Esophagus muscularis mucosa (tissue), 4 donors: ENCODE data around the gene GRB2. TPM values are rescaled to one million over a fixed set of nuclear protein-coding genes. Genes with fewer than 3 reads are reported as not detected.
"Not testable (repeated sequence)": the region's sequence is repeated elsewhere in the genome, so short reads cannot be mapped to it uniquely, and the experiment has no call there.

Source experiments
- DNase-seq: peaks from one replicate; pipeline ENCODE4 v3.0.0-alpha.2; 2017; ENCODE audit errors: extremely low spot score
- H3K27ac ChIP-seq, 4 donors: fragments of 200-600 bp; sonication (generic); replicated peaks in 1 of 4; 1 replicate in 3 of 4; 2 replicates in 1 of 4; pipeline ENCODE4 v1.5.1; 2016 to 2019; ENCODE audit warnings: mild to moderate bottlenecking in 1 of 4
- H3K27me3 ChIP-seq, 4 donors: fragments of 200-600 bp; sonication (generic); one replicate each; pipeline versions ENCODE4 v1.5.1 to v1.6.0; 2016 to 2019
- H3K36me3 ChIP-seq, 4 donors: fragments of 200-600 bp; sonication (generic); one replicate each; pipeline ENCODE4 v1.5.1; 2016 to 2019
- H3K4me1 ChIP-seq, 4 donors: fragments of 200-600 bp; sonication (generic); one replicate each; pipeline ENCODE4 v1.5.1; 2016 to 2019
- H3K4me3 ChIP-seq, 4 donors: fragments of 200-600 bp; sonication (generic); 1 replicate in 2 of 4; 2 replicates in 2 of 4; pipeline ENCODE4 v1.5.1; 2016 to 2019; ENCODE audit warnings: mild to moderate bottlenecking in 4 of 4, moderate library complexity in 1 of 4
- H3K9me3 ChIP-seq, 4 donors: fragments of 200-600 bp; sonication (generic); 1 replicate in 3 of 4; 2 replicates in 1 of 4; pipeline ENCODE4 v1.5.1; 2016 to 2019
- CTCF ChIP-seq, 3 experiments: fragments of 200-600 bp in 2 of 3; fragments of 450-650 bp in 1 of 3; sonication (generic) in 2 of 3; IDR thresholded peaks; one replicate each; pipeline ENCODE4 v1.5.1; 2017 to 2019; ENCODE audit warnings: antibody characterized with exemption in 3 of 3, mild to moderate bottlenecking in 2 of 3, moderate library complexity in 1 of 3
- EP300 ChIP-seq: sonication (generic); formaldehyde crosslinking; IDR thresholded peaks from one replicate; pipeline ENCODE4 v1.6.1; 2017; ENCODE audit warnings: antibody characterized with exemption
- POLR2A ChIP-seq: fragments of 450-650 bp; IDR thresholded peaks from one replicate; pipeline ENCODE4 v1.6.1; 2017; ENCODE audit warnings: antibody characterized with exemption, moderate library complexity, mild to moderate bottlenecking, low read depth
- POLR2AphosphoS5 ChIP-seq, 2 donors: sonication (generic); formaldehyde crosslinking; IDR thresholded peaks; one replicate each; pipeline ENCODE4 v1.6.1; 2017; ENCODE audit warnings: antibody characterized with exemption in 2 of 2
- WGBS: methylation state at CpG from one replicate; pipeline ENCODE4 v1.1.5; 2018; 5-methylcytosine and 5-hydroxymethylcytosine counted together
- intact Hi-C: fragments of 100-400 bp; cut with DNase I; formaldehyde crosslinking; loops from one replicate; pipeline ENCODE4 v1.15.1; 2023
- total RNA-seq, 4 donors: library from RNA; depleted of rRNA; stranded (reverse); fragments of >200 nt; gene quantifications; one replicate each; pipeline versions ENCODE4 v1.1.0 to v1.2.1, GENCODE V29; 2016

GRB2 gene
- total RNA-seq, 4 donors from 2014 or later = 84.3 to 140 (median 113) TPM

- Histone ChIP-seq H3K4me1 (peaks cover 2 to 46% (median 45%) of the 10 kb centered on the region in 4 donors), H3K4me3 (no peak overlapping the region), H3K9me3 (no peaks in the 10 kb centered on the region), H3K27ac (peak overlapping the region in 2 of 4 donors; percentile 7 to 19), H3K27me3 (no peaks in the 10 kb centered on the region), H3K36me3 (peaks cover 0 to 8% (median 4%) of the 10 kb centered on the region in 4 donors)
- no peak for DNase-seq
- intact Hi-C loops = no loop called here
- TF ChIP-seq CTCF (IDR thresholded peaks at IDR 0.05) (no peak), EP300 (no peak), POLR2AphosphoS5 (IDR thresholded peaks at IDR 0.05) (no peak), POLR2A (no peak)
These were observed 25.2 kb downstream of the GRB2 start for GRCh38 chr17:75380315-75380714.

- Histone ChIP-seq H3K36me3 (peaks cover 0 to 15% (median 6%) of the 10 kb centered on the region in 4 donors), H3K27ac (peak overlapping the region in 1 of 4 donors; percentile 9), H3K4me1 (peaks cover 2 to 46% (median 41%) of the 10 kb centered on the region in 4 donors)
- H3K27me3 ChIP-seq, H3K9me3 ChIP-seq, intact Hi-C loops, DNase-seq, H3K4me3 ChIP-seq: not testable (repeated sequence)
- WGBS = 85% methylated on average over 1 of the region's 1 CpG
These were observed 26.1 kb downstream of the GRB2 start for GRCh38 chr17:75379426-75379825.

GRCh38 chr17:75373280-75373679 lies 32.2 kb downstream of the GRB2 start:
- DNase-seq = no peak
- H3K27ac ChIP-seq = no peak overlapping the region
- 58% methylated on average over 4 of the region's 4 CpGs for WGBS

GRCh38 chr17:75371981-75372380 lies 33.5 kb downstream of the GRB2 start:
- 96% methylated on average over 5 of the region's 5 CpGs for WGBS
- H3K27me3 ChIP-seq = no peaks in the 10 kb centered on the region
- peaks cover 36 to 74% (median 52%) of the 10 kb centered on the region in 4 donors for H3K4me1 ChIP-seq
- TF ChIP-seq POLR2A (no peak), EP300 (no peak), POLR2AphosphoS5 (IDR thresholded peaks at IDR 0.05) (no peak), CTCF (IDR thresholded peaks at IDR 0.05) (no peak)
- peaks cover 0 to 15% (median 6%) of the 10 kb centered on the region in 4 donors for H3K36me3 ChIP-seq
- H3K9me3 ChIP-seq = no peaks in the 10 kb centered on the region
- no peak overlapping the region for H3K4me3 ChIP-seq
- H3K27ac ChIP-seq = no peak overlapping the region
- intact Hi-C loops = no loop called here
- no peak for DNase-seq

More at GRCh38 chr17:75373280-75373679, 32.2 kb downstream of the GRB2 start:
- H3K36me3 ChIP-seq = peaks cover 0 to 15% (median 6%) of the 10 kb centered on the region in 4 donors
- TF ChIP-seq EP300 = no peak
- TF ChIP-seq POLR2A = no peak
- TF ChIP-seq CTCF (IDR thresholded peaks at IDR 0.05) = no peak
- H3K9me3 ChIP-seq = no peaks in the 10 kb centered on the region
- H3K27me3 ChIP-seq = no peaks in the 10 kb centered on the region
- H3K4me1 ChIP-seq = peaks cover 36 to 61% (median 43%) of the 10 kb centered on the region in 4 donors
- intact Hi-C loops = no loop called here
- no peak overlapping the region for H3K4me3 ChIP-seq

- peaks cover 40 to 80% (median 57%) of the 10 kb centered on the region in 4 donors for H3K4me1 ChIP-seq
- intact Hi-C loops = no loop called here
- 71% methylated on average over 6 of the region's 6 CpGs for WGBS
These were observed 34.1 kb downstream of the GRB2 start for GRCh38 chr17:75371339-75371738.

More at GRCh38 chr17:75371339-75371738, 34.1 kb downstream of the GRB2 start:
- Histone ChIP-seq H3K27ac (peak overlapping the region in 1 of 4 donors; percentile 15), H3K4me3 (no peak overlapping the region), H3K36me3 (peaks cover 0 to 15% (median 6%) of the 10 kb centered on the region in 4 donors), H3K27me3 (no peaks in the 10 kb centered on the region), H3K9me3 (no peaks in the 10 kb centered on the region)
- no peak for DNase-seq
- TF ChIP-seq EP300 = no peak
- no peak for TF ChIP-seq POLR2AphosphoS5 (IDR thresholded peaks at IDR 0.05)
- no peak for TF ChIP-seq CTCF (IDR thresholded peaks at IDR 0.05)
- TF ChIP-seq POLR2A = no peak
